ENCODE results near the gene IPO9. TPM values are rescaled to one million over a fixed set of nuclear protein-coding genes. Genes with fewer than 3 reads are reported as not detected.
A peak's percentile ranks its signal among the peaks of the same experiment; 100 is the strongest.

IPO9 gene
- total and polyA plus RNA-seq, 10 of the 15 experiments (the other 5 are each of a cell fraction or from before 2014, with no cell fraction given), result 19.1 to 77.3 (median 34.1) TPM

GRCh38 chr1:201828820-201829774 is at the start of gene IPO9 (continued):
- no peak for TF ChIP-seq SPI1 (IDR thresholded peaks at IDR 0.05; ENCODE audit: borderline replicate concordance, insufficient read depth, low read depth, low read length)
- TF ChIP-seq POU2F2 (IDR thresholded peaks at IDR 0.05; ENCODE audit: borderline replicate concordance, low read depth, low read length), result peak; percentile 37; the same call in 1 of the 3 replicates
- TF ChIP-seq ZBTB11 (CRISPR knock-in tag; IDR thresholded peaks at IDR 0.05), result no peak
- TF ChIP-seq CHD1 (IDR thresholded peaks at IDR 0.05; ENCODE audit: low read depth, low read length), result no peak
- peak; percentile 63; the same call in 1 of the 2 replicates for TF ChIP-seq ZNF217 (IDR thresholded peaks at IDR 0.05)
- TF ChIP-seq TCF3 (IDR thresholded peaks at IDR 0.05; ENCODE audit: borderline replicate concordance, insufficient read depth, low read depth, low read length), result 0 out of 2 replicates have a peak, but pooled peaks have one; percentile 38
- TF ChIP-seq MYC (IDR thresholded peaks at IDR 0.05; ENCODE audit: insufficient read depth, insufficient read length, insufficient replicate concordance, low read length, severe bottlenecking), result no peak
- TF ChIP-seq PRDM15 (CRISPR knock-in tag; IDR thresholded peaks at IDR 0.05), result no peak
- no peak for TF ChIP-seq RAD21 (IDR thresholded peaks at IDR 0.05; ENCODE audit: insufficient read depth, low read depth, low read length)
- TF ChIP-seq NR2F1 (conservative IDR thresholded peaks at IDR 0.05), result peak; percentile 61
- TF ChIP-seq TAF1 (IDR thresholded peaks at IDR 0.05; ENCODE audit: borderline replicate concordance, low read depth, low read length), result peak; percentile 94
- peak; percentile 77 for TF ChIP-seq E2F4 (IDR thresholded peaks at IDR 0.05; ENCODE audit: low read depth, low read length)
- TF ChIP-seq RUNX3 (IDR thresholded peaks at IDR 0.05; ENCODE audit: low read length), result peak; percentile 73
- TF ChIP-seq ZNF384 (IDR thresholded peaks at IDR 0.05; ENCODE audit: borderline replicate concordance, low read depth, low read length), result no peak
- TF ChIP-seq E4F1 (IDR thresholded peaks at IDR 0.05; ENCODE audit: borderline replicate concordance, partially characterized antibody), result no peak

All from GM12878 (cell line).